ENCODE measurements around the gene CD300LD. TPM values are rescaled to one million over a fixed set of nuclear protein-coding genes. Genes with fewer than 3 reads are reported as not detected.

CD300LD gene
- total RNA-seq, 4 donors from 2014 or later: not detected

GRCh38 chr17:74605361-74605760 lies 13.3 kb upstream of the CD300LD start:
- H3K27me3 ChIP-seq: peaks cover 0 to 17% (median 0%) of the 10 kb centered on the region in 4 donors
- H3K9me3 ChIP-seq: no peaks in the 10 kb centered on the region
- no peak overlapping the region for H3K4me3 ChIP-seq
- H3K36me3 ChIP-seq: no peaks in the 10 kb centered on the region
- peak overlapping the region; percentile 74 to 89 (median 80) for H3K27ac ChIP-seq
- 16 to 33% methylated on average over 4 to 7 of the region's 10 CpGs for WGBS, 2 donors
- intact Hi-C loops (cut with DNase I): no loop called here
- no peak for TF ChIP-seq POLR2A (IDR thresholded peaks at IDR 0.05)
- TF ChIP-seq CTCF (IDR thresholded peaks at IDR 0.05): no peak
- no peak for DNase-seq
- peaks cover 9 to 49% (median 22%) of the 10 kb centered on the region in 3 donors for H3K4me1 ChIP-seq

GRCh38 chr17:74604761-74605160 lies 12.7 kb upstream of the CD300LD start:
- Histone ChIP-seq H3K4me3 (no peak overlapping the region), H3K4me1 (peaks cover 9 to 51% (median 22%) of the 10 kb centered on the region in 3 donors), H3K9me3 (no peaks in the 10 kb centered on the region), H3K36me3 (no peaks in the 10 kb centered on the region), H3K27me3 (peaks cover 0 to 12% (median 0%) of the 10 kb centered on the region in 4 donors), H3K27ac (peak overlapping the region; percentile 74 to 89 (median 80))
- DNase-seq: no peak
- 44 to 46% methylated on average over 6 to 10 of the region's 10 CpGs for WGBS, 2 donors
- intact Hi-C loops (cut with DNase I): no loop called here
- TF ChIP-seq POLR2A (IDR thresholded peaks at IDR 0.05) (no peak), CTCF (IDR thresholded peaks at IDR 0.05) (no peak)

- Histone ChIP-seq H3K4me1 (peaks cover 9 to 57% (median 22%) of the 10 kb centered on the region in 3 donors), H3K27ac (peak overlapping the region in 3 of 4 donors; percentile 77 to 89 (median 83)), H3K36me3 (no peaks in the 10 kb centered on the region), H3K9me3 (no peaks in the 10 kb centered on the region), H3K27me3 (peaks cover 0 to 13% (median 0%) of the 10 kb centered on the region in 4 donors), H3K4me3 (no peak overlapping the region)
- no peak for TF ChIP-seq POLR2A (IDR thresholded peaks at IDR 0.05)
- no peak for TF ChIP-seq CTCF (IDR thresholded peaks at IDR 0.05)
- intact Hi-C loops (cut with DNase I): no loop called here
- DNase-seq: no peak
- WGBS, 2 donors: 65 to 81% methylated on average over 2 to 4 of the region's 6 CpGs
Measured at GRCh38 chr17:74604200-74604599, 12.1 kb upstream of the CD300LD start.

- Histone ChIP-seq H3K4me1 (peaks cover 9 to 62% (median 22%) of the 10 kb centered on the region in 3 donors), H3K27ac (peak overlapping the region in 2 of 4 donors; percentile 83 to 89), H3K4me3 (no peak overlapping the region), H3K36me3 (no peaks in the 10 kb centered on the region), H3K9me3 (no peaks in the 10 kb centered on the region), H3K27me3 (peaks cover 0 to 18% (median 0%) of the 10 kb centered on the region in 4 donors)
- intact Hi-C loops (cut with DNase I): no loop called here
- WGBS, 2 donors: 75 to 87% methylated on average over 4 to 5 of the region's 5 CpGs
- no peak for DNase-seq
- TF ChIP-seq POLR2A (IDR thresholded peaks at IDR 0.05) (no peak), CTCF (IDR thresholded peaks at IDR 0.05) (no peak)
Measured at GRCh38 chr17:74603746-74604145, 11.7 kb upstream of the CD300LD start.

GRCh38 chr17:74603037-74603635 lies 11.1 kb upstream of the CD300LD start:
- no peaks in the 10 kb centered on the region for H3K9me3 ChIP-seq
- H3K4me3 ChIP-seq: no peak overlapping the region
- no peaks in the 10 kb centered on the region for H3K36me3 ChIP-seq
- intact Hi-C loops (cut with DNase I): no loop called here
- DNase-seq: no peak
- H3K27ac ChIP-seq: no peak overlapping the region
- 73 to 77% methylated on average over 4 to 6 of the region's 6 CpGs for WGBS, 2 donors
- H3K4me1 ChIP-seq: peaks cover 9 to 65% (median 22%) of the 10 kb centered on the region in 3 donors
- peaks cover 0 to 24% (median 0%) of the 10 kb centered on the region in 4 donors for H3K27me3 ChIP-seq
- TF ChIP-seq POLR2A (IDR thresholded peaks at IDR 0.05) (no peak), CTCF (IDR thresholded peaks at IDR 0.05) (no peak)
